Body of pancreas (tissue), 4 donors: ENCODE data around the gene UGT8.

ENCODE experiments used
- POLR2A ChIP-seq, 3 donors: fragments of 450-650 bp; IDR thresholded peaks; one replicate each; pipeline ENCODE4 v1.6.1; 2016; ENCODE audit warnings: antibody characterized with exemption in 3 of 3, mild to moderate bottlenecking in 2 of 3
- TF ChIP-seq, protein P1 (sequence below), 7 experiments: fragments of 450-650 bp in 4 of 7; fragments of 200-600 bp in 3 of 7; sonication (generic) in 3 of 7; IDR thresholded peaks; one replicate each; pipeline ENCODE4 v1.5.1; 2016 to 2019; ENCODE audit warnings: antibody characterized with exemption in 7 of 7

DNA sequence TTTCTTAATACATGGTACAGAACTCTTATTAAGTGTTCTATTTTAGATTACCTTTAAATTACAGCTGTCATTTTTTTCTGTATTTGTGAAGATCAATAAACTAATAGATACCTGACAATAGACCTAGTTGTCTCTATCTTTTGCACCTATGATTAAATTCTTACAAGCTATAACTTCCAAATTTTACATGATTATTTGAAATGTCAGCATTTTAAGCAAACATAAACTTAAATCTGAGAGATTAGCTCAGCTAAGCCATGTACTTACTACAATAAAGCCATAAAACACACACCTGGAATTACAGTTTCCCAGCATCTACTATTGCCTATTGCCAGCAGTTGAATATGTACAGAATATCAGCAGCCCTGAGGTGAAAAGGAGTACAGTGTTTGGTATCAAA lies 118.8 kb downstream of the UGT8 start:
- TF ChIP-seq, protein P1, sequence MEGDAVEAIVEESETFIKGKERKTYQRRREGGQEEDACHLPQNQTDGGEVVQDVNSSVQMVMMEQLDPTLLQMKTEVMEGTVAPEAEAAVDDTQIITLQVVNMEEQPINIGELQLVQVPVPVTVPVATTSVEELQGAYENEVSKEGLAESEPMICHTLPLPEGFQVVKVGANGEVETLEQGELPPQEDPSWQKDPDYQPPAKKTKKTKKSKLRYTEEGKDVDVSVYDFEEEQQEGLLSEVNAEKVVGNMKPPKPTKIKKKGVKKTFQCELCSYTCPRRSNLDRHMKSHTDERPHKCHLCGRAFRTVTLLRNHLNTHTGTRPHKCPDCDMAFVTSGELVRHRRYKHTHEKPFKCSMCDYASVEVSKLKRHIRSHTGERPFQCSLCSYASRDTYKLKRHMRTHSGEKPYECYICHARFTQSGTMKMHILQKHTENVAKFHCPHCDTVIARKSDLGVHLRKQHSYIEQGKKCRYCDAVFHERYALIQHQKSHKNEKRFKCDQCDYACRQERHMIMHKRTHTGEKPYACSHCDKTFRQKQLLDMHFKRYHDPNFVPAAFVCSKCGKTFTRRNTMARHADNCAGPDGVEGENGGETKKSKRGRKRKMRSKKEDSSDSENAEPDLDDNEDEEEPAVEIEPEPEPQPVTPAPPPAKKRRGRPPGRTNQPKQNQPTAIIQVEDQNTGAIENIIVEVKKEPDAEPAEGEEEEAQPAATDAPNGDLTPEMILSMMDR (IDR thresholded peaks at IDR 0.05): no peak
- TF ChIP-seq POLR2A (IDR thresholded peaks at IDR 0.05): no peak
